H1 (cell line): ENCODE results near the gene ENPP4. TPM values are rescaled to one million over a fixed set of nuclear protein-coding genes. Genes with fewer than 3 reads are reported as not detected.

Experiments used
- ATF2 ChIP-seq: IDR thresholded peaks from 2 replicates; pipeline ENCODE4 v1.6.1; 2012; ENCODE audit warnings: low read length, inconsistent platforms
- POLR2A ChIP-seq, 2 experiments: IDR thresholded peaks; 1 replicate in 1 of 2; 2 replicates in 1 of 2; pipeline ENCODE4 v1.6.1; 2011; ENCODE audit warnings: low read depth in 2 of 2, low read length in 2 of 2, mild to moderate bottlenecking in 2 of 2; ENCODE audit errors: control extremely low read depth in 1 of 2
- POU5F1 ChIP-seq: IDR thresholded peaks from 2 replicates; pipeline ENCODE4 v1.6.1; 2011; ENCODE audit warnings: low read depth, mild to moderate bottlenecking, low read length, moderate library complexity
- TAF7 ChIP-seq: optimal IDR thresholded peaks from 2 replicates; pipeline ENCODE3; 2011; ENCODE audit warnings: low read depth, mild to moderate bottlenecking, inconsistent platforms, low read length, moderate library complexity, borderline replicate concordance
- polyA plus RNA-seq, 7 experiments: library from polyadenylated mRNA; depleted of rRNA in 3 of 7; stranded (reverse) in 5 of 7; unstranded in 2 of 7; fragments of >200 nt in 5 of 7; fragments of 200-250 nt in 2 of 7; gene quantifications; 1 replicate in 5 of 7; 2 replicates in 1 of 7; 4 replicates in 1 of 7; pipeline versions ENCODE4 v1.2.1 to v1.2.3, GENCODE V29; 2011 to 2013; ENCODE audit warnings: missing spikeins in 2 of 7, mixed read lengths in 2 of 7
- total RNA-seq: library from RNA; stranded (reverse); fragmentation: NEBNext Ultra II Directional; extraction: Animal tissue kit (Norgen Biotek cat#: 25700); gene quantifications from 2 replicates; pipeline ENCODE4 v1.2.1, GENCODE V29; 2021

ENPP4 gene
- total and polyA plus RNA-seq, 2 of the 8 experiments (the other 6 are each of a cell fraction or from before 2014, with no cell fraction given), result 2.0 to 4.4 TPM

- TF ChIP-seq POU5F1 (no peak), POLR2A (IDR thresholded peaks at IDR 0.05; ENCODE audit: control extremely low read depth in 1 of 2, low read depth in 2 of 2, low read length in 2 of 2) (no peak), ATF2 (no peak), TAF7 (no peak)
- TF ChIP-seq, all 59 proteins: peak for 0
Measured at GRCh38 chr6:46115634-46116033, 14.2 kb upstream of the ENPP4 start (continued).
